Subcutaneous adipose tissue (tissue), 4 donors: ENCODE data around the gene KCNA5. TPM values are rescaled to one million over a fixed set of nuclear protein-coding genes. Genes with fewer than 3 reads are reported as not detected.

Source experiments
- total RNA-seq, 4 donors: library from RNA; depleted of rRNA; stranded (reverse); fragments of >200 nt; gene quantifications; one replicate each; pipeline ENCODE4 v1.1.0, GENCODE V29; 2016
- TF ChIP-seq, protein P1 (sequence below): fragments of 450-650 bp; IDR thresholded peaks from one replicate; pipeline ENCODE4 v1.5.1; 2016; ENCODE audit warnings: low read depth, mild to moderate bottlenecking, control low read depth, antibody characterized with exemption, moderate library complexity

KCNA5 gene
- total RNA-seq, 4 donors from 2014 or later = 0.19 to 0.33 (median 0.22) TPM; not detected in 1

DNA sequence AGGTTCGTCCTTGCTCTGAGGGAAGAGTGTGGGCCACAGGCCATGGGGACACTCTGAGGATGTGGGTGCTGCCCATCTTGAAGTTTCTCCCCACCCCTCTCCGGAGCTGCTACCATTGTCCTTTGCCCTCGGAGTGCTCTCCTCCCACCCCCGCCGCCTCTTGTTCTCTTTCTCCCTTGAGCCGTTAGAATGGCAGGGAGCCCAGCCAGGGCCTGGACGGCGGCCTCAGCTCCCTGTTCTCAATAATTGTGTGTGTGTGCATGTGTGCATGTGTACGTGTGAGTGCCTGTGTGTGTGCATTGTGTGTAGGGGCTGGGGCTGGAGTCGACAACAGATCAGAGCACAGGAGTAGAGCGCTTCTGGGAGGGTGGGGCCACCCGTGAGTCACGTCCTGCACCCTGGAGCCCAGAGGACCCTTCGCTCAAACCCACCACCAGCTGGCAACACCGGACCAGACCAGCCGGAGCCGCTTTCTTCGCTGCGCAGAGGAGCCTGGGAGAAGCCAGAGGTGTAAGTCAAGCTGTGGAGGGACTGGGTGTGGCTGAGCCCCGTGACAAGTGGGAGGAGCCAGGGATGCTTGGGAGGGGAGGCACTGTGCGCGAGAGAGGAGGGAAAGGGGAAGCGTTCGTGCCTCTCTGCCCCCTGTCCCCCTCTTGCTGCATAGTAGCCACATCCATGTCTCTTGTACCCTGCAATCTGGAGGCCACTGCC lies 25.9 kb upstream of the KCNA5 start:
- TF ChIP-seq, protein P1, sequence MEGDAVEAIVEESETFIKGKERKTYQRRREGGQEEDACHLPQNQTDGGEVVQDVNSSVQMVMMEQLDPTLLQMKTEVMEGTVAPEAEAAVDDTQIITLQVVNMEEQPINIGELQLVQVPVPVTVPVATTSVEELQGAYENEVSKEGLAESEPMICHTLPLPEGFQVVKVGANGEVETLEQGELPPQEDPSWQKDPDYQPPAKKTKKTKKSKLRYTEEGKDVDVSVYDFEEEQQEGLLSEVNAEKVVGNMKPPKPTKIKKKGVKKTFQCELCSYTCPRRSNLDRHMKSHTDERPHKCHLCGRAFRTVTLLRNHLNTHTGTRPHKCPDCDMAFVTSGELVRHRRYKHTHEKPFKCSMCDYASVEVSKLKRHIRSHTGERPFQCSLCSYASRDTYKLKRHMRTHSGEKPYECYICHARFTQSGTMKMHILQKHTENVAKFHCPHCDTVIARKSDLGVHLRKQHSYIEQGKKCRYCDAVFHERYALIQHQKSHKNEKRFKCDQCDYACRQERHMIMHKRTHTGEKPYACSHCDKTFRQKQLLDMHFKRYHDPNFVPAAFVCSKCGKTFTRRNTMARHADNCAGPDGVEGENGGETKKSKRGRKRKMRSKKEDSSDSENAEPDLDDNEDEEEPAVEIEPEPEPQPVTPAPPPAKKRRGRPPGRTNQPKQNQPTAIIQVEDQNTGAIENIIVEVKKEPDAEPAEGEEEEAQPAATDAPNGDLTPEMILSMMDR = no peak

DNA sequence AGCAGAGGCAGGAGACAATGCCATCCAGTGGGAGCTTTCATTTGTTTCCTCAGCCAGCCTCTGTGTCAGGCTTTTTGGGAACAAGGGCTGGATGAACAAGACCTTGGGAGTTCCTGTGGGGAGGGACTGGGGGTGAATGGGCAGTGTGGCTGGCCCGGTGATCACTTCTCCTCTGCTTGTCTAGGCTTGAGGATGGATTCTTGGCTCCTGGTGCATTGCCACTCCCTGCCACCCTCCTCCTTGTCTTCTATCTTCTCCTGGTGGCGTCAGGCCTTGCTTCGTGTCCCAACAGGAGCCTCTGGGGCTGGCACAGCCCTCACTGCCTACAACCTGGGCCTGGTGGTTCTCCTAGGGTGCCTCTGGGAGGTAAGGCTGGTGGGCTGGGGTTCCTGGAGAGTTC lies 25.0 kb upstream of the KCNA5 start:
- TF ChIP-seq, protein P1 = no peak

DNA sequence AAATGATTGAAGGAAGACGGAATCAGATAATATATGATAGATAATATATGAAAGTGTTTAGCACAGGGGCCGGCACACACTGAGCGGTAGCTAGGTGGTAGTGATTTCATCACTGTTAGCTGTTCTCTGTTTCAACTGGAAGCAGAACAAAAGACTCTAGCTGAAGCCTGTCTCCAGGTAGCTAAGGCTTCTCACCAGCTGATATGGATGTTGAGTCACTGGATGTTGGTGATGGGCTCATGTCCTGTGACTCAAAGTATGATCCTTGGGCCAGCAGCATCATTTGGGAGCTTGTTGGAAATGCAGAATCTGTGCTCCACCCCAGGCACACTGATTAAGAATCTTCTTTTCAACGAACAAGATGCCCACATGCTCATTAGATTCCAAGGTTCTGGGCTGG lies 21.7 kb upstream of the KCNA5 start:
- TF ChIP-seq, protein P1 = no peak

DNA sequence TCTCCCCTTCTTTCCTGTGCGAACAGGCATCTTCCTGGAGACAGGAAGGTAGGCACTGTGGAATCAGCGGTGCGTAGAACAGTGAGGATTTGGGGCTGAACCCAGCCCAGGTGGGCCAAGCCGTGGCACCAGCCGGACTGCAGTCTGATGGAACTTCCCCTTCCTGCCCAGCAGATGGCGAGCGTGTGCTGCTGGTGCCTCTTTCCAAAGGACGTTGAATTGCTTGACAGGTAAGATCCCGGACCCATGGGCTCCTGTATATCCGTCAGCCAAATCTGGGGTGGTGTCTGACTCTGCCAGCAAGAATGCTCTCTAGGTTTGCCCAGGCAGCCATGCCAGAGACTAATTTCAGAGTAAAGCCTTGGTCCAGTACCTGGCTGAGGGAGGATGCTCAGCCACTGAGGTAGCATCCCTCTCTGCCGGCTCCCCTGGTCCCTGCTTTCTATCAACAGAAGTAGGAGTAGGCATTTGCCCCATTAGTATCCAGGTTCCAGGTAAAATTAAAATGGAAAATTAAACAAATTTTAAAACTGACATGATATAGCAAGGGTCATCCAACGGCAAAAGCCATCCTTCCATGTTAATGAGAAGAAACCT lies 21.1 kb upstream of the KCNA5 start:
- TF ChIP-seq, protein P1 = no peak

DNA sequence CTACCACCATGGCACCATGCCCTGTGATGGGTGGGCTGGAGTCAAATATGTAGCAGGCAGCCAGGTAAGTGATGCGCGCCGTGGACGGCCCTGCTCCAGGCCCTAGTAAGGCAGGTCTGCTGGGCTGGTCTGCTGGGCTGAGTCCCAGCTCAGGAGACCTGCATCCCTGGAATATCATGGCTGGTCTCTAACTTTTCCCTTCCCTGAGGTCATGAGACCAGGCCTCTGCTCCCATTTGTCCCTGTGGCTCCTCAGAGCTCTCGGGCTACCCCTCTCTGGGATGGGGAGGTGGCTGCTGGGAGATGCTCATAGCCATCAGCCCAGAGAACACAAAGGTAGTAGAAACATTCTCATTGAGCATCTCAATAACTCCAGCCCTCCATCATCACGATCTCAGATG lies 19.8 kb upstream of the KCNA5 start:
- TF ChIP-seq, protein P1 = no peak

DNA sequence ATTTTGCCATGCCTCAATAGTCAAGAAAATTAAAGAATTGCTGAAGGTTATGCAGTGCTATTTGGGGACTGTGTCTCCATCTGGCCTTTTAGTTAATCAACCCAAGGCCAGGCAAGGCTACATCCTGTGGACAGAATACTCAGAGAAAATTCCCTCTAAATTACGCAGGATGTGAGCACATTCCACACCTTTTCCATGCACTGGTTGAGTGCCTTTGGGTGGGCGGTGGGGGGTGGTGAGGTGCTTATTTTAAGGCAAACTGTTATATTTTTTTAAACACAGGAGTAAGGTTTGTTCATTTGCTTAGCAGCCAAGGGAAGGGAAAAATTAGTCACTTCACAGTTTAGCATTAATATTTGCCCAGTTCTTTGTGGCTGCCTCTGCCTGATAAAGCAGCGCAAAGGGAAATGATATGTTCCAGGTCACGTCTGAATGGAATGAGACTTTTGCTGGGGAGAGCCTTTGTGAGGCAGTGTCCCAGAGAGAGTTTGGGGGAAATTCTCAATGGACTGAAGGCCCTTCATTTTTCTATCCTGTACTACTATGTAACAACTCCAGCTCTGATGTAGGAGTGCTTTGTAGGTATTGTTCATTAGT lies 17.2 kb upstream of the KCNA5 start:
- TF ChIP-seq, protein P1 = no peak

DNA sequence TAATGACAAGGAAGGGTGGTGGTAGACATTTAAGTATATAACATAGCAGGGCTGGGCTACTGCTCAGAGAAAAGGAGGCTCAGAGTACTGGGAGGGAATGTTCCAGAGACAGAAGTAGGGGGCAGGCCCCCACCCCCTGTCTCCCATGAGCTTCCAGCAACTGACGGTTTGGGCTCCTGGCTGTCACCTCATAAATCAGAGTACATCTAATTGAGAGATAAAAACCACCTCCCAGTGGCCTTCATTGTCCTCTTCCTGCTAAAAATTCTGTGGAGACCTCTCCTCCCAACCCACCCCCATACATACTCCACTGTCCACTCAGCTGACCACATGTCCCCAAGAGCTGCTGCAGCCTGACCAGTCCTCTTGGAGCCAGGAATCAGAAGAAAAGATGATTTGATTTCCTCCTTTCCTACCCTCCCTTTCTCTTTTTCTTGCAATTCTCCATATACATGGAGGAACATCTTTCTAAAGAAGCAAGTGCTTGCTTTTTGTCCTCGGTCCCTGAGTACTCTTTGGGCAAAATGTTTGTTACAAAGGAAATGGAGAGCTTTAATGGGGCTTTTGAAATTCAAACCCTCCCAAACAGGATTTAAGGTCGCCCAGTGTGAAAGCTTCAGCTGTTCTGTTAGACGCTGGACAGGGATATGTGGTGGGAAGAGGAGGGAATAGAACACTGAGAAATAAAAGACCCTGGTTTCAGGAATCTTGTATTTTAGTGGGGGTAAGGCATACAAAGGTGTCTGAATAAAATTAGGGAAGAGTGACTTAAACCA lies 16.4 kb upstream of the KCNA5 start:
- TF ChIP-seq, protein P1 = no peak
